ENCODE results near the gene FBXL22.

GRCh38 chr15:63605036-63605435, 7.8 kb downstream of the FBXL22 start:
- no peak for TF ChIP-seq POLR2A (IDR thresholded peaks at IDR 0.05; ENCODE audit: low read depth, low read length)
- no peak for TF ChIP-seq POLR2AphosphoS5 (IDR thresholded peaks at IDR 0.05; ENCODE audit: low read depth, low read length)
- TF ChIP-seq TAF1 (IDR thresholded peaks at IDR 0.05; ENCODE audit: low read depth, low read length) = no peak
- TF ChIP-seq POU2F2 (IDR thresholded peaks at IDR 0.05; ENCODE audit: low read depth, low read length) = no peak
- no peak for TF ChIP-seq SPI1 (IDR thresholded peaks at IDR 0.05; ENCODE audit: low read depth, low read length)
- no peak for TF ChIP-seq PAX5 (IDR thresholded peaks at IDR 0.05; ENCODE audit: insufficient read depth, low read length, severe bottlenecking)

Measured in GM12891 (cell line).